Dermis microvascular lymphatic vessel endothelial cell (primary cell): ENCODE measurements around the gene UGT1A10. TPM values are rescaled to one million over a fixed set of nuclear protein-coding genes. Genes with fewer than 3 reads are reported as not detected.
"Not testable (repeated sequence)": the region's sequence is repeated elsewhere in the genome, so short reads cannot be mapped to it uniquely, and the experiment has no call there.

Experiments used
- DNase-seq, 2 donors: peaks; one replicate each; pipeline versions ENCODE4 v3.0.0 to v3.0.0-alpha.2; 2010; ENCODE audit warnings: low read depth in 2 of 2
- total RNA-seq: library from RNA; depleted of rRNA; stranded (reverse); fragments of >200 nt; gene quantifications from 2 replicates; pipeline ENCODE4 v1.2.1, GENCODE V29; 2014

The UGT1A10 gene
- not detected in 2 replicates for total RNA-seq

DNA sequence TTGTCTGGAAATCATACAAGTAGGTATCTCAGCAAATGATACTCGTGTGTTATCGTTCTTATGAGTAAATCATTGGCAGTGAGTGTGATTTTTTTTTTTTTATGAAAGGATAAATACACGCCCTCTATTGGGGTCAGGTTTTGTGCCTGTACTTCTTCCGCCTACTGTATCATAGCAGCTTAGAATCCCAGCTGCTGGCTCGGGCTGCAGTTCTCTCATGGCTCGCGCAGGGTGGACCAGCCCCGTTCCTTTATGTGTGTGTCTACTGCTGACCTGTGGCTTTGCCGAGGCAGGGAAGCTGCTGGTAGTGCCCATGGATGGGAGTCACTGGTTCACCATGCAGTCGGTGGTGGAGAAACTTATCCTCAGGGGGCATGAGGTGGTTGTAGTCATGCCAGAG lies at the start of gene UGT1A10:
Gene UGT1A10, plus strand, starts transcription at position 143 of the 400 bp plus-strand sequence. Its CDS starts 75 bp downstream, at position 218.
- DNase-seq = not testable (repeated sequence)

DNA sequence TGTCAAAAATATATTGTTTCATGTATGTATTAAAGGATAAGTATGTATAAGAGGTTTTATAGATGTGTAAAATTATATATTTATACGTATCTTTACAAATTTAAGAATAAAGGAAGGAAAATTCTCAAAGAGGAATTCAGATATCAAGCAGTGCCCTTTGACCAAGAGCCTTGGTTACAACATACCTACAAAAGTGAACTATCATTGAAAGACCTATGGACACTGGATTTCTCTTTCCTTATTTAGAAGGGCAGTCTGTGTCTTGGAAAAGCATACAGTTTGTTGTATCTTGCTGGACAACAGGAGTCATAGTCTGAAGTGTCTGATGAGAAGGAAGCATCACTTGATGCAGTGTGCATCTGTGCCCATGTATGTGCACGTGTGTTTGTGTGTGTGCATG lies 47.8 kb upstream of the UGT1A10 start:
- DNase-seq = no peak

DNA sequence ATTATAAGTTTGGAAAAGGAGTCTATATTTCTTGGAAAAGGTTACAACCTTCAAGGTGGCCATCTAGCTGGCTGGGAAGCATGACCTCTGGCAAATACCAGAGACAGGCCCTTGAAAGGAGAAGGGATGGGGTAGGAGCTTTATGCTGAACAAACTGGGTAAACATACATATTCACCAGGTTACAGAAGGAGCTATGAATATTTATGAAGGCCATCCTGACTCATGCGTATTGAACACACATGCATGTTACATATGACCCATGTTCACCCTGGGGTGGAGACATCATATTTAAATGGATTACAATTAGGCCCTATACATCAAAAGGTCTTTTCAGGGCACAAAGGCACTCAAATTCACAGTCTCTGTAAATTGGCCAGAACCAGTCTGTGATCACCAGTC lies 43.5 kb upstream of the UGT1A10 start:
- not testable (repeated sequence) for DNase-seq

DNA sequence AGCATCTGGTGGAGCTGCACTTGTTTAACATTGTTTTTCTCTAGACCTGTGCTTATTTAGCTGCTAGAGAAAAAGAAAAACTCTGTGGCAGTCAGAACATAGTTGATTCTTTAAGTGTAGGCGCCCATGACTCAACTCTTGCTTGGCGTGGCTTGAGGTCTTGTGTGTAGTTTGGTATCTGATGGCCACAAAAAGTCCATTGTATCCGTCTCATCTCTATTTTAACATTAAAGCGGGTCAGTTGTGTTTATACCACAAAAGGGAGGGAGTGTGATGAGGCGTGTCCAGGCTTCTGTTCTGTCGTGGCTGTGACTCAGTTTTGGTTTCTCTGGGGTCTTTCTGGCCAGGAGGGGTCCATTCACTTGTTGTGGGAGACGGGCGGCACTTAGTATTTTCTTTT lies 43.0 kb upstream of the UGT1A10 start:
- DNase-seq = no peak

DNA sequence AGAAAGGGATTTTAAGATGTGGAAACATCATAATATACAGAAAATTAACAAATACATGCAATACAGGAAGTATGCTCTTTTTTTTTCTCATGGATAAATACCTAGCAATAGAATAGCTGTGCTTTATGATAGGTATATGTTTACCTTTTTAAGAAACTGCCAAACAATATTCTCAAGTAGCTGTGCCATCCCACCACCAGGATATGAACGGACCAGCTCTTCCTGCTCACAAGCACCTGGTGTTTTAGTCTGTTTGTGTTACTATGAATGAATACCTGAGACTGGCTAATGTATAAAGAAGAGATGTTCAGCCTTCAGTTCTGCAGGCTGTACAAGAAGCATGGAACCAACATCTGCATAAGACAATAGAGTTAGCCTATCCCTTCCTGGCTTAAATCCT lies 38.7 kb upstream of the UGT1A10 start:
- DNase-seq = no peak

DNA sequence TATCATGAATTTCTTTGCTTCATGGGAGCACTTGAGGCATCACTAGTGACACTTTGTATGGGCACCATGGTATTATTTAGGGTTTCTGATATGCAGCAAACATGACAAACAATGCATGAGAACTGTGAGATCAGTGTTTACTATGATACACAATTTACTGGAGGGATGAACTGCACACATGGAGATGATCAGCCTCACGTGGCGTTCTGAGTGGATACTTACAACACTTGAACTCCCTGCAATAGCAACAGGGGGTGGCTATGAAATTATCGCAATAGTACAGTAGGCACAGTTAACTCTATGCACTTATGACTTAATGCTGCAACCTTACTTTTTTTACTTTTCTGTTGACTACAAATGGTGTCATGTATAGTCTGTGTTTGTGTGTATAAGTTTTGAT lies 37.3 kb upstream of the UGT1A10 start:
- DNase-seq = no peak

DNA sequence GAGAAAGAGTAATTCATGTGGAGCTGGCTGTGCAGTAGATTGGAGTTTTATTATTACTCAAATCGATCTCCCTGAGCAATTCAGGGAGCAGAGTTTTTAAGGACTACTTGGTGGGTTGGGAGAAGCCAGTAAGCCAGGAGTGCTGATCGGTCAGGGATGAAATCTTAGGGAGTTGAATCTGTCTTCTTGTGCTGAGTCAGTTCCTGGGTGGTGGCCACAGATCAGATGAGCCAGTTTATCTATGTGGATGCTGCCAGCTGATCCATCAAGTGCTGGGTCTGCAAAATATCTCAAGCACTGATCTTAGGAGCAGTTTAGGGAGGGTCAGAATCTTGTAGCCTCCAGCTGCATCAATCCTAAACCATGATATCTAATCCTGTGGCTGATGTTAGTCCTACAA lies 35.9 kb upstream of the UGT1A10 start:
- DNase-seq = no peak

DNA sequence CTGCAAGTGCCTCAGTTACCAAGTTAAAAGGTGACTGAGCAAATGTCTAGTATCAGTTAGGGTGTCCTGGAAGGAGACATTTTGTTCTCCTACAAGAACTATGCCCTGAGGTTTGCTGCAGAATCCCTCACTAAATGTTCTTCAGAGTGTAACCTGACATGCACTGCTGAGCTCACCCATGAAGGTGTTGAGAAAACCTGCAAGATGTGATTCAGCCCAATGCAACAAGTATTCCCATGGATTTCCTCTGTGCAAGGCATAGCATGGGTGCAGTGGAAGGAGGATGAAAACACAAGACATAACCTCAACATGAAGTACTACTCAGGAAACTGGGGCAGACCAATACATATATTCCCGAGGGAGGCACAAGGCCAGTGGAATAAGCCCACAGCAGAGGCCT lies 34.2 kb upstream of the UGT1A10 start:
- DNase-seq = no peak

DNA sequence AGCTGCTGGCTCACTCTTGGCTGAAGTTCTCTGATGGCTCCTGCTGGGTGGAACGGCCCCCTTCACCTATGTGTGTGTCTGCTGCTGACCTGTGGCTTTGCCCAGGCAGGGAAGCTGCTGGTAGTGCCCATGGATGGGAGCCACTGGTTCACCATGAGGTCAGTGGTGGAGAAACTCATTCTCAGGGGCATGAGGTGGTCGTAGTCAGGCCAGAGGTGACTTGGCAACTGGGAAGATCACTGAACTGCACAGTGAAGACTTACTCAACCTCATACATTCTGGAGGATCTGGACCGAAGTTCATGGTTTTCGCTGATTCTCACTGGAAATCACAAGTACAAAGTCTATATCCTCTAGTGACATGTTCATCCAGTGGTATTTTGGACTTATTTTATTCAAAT lies 32.7 kb upstream of the UGT1A10 start:
- no peak for DNase-seq

DNA sequence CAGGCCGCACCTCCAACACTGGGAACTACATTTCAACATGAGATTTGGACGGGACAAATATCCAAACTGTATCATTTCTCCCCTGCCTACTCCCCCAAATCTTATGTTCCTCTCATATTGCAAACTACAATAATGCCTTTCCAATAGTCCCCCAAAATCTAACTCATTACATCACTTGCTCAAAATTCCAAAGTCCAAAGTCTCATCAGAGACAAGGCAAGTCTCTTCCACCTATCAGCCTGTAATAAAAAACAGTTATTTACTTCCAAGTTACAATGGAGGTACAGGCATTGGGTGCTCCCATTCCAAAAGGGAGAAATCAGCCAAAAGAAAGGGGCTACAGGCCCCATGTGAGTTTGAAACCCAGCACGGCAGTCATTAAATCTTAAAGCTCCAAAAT lies 31.4 kb upstream of the UGT1A10 start:
- DNase-seq = no peak

DNA sequence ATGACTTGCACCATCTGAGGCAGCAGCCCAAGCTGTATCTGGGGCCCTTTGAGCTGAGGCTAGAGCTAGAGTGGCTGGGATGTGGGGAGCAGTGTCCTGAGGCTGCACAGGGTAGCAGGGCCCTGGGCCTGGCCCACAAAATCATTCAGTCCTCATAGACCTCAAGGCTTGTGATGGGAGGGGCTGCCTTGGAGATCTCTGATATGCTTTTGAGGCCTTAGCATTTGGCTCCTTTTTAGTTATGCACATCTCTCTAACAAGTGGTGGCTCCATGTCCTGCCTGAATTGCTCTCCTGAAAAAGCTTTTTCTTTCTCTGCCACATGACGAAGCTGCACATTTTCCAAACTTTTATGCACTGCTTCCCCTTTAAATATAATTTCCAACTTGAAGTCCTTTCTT lies 30.6 kb upstream of the UGT1A10 start:
- no peak for DNase-seq

DNA sequence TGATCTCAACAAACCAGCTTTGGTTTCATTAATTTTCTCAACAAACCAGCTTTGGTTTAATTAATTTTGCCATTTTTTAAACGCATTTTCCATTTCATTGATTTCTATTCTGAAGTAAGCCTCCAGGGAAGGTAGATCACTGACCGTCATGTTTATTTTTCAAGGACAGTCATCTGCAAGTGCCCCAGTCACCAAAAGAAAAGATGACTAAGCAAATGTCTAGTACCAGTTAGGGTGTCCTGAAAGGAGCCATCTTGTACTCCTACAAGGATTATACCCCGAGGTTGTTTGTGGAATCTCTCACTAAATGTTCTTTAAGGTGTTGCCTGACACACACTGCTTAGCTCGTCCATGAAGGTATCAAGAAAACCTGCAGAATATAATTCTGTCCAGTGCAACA lies 25.0 kb upstream of the UGT1A10 start:
- no peak for DNase-seq

DNA sequence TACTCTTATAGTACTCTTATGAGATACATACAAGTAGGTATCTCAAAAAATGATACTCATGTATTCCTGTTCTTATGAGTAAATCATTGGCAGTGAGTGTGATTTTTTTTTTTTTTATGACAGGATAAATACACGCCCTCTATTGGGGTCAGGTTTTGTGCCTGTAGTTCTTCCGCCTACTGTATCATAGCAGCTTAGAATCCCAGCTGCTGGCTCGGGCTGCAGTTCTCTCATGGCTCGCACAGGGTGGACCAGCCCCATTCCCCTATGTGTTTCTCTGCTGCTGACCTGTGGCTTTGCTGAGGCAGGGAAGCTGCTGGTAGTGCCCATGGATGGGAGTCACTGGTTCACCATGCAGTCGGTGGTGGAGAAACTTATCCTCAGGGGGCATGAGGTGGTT lies 18.8 kb upstream of the UGT1A10 start, which contains the start of gene UGT1A8:
Gene UGT1A8, plus strand, starts transcription at position 158 of the 400 bp plus-strand sequence. Its CDS starts 75 bp downstream, at position 233.
- not testable (repeated sequence) for DNase-seq

DNA sequence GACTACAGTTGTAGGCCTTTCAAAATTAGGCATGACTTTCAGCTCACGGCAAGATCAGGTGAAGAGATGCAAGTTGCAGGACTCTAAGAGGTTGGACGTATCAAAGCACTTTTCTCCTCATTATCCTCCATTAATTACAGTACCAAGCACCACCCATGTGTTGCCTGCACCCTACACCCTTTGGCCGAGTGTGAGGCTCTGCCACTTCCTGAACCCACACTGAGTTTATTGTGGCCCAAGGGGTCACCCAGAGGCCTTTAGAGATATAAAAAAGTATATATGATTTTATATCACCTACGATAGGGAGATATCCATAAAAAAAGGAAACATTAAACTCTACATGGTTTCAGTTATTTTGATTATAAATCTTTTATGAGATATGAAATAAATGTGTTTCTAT lies 16.0 kb upstream of the UGT1A10 start:
- no peak for DNase-seq

DNA sequence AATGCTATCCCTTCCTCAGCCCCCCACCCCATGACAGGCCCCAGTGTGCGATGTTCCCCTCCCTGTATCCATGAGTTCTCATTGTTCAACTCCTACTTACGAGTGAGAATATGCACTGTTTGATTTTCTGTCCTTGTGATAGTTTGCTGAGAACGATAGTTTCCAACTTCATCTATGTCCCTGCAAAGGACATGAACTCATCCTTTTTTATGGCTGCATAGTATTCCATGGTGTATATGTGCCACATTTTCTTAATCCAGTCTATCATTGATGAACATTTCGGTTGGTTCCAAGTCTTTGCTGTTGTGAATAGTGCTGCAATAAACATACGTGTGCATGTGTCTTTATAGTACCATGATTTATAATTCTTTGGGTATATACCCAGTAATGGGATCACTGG lies 14.4 kb upstream of the UGT1A10 start:
- DNase-seq = not testable (repeated sequence)

DNA sequence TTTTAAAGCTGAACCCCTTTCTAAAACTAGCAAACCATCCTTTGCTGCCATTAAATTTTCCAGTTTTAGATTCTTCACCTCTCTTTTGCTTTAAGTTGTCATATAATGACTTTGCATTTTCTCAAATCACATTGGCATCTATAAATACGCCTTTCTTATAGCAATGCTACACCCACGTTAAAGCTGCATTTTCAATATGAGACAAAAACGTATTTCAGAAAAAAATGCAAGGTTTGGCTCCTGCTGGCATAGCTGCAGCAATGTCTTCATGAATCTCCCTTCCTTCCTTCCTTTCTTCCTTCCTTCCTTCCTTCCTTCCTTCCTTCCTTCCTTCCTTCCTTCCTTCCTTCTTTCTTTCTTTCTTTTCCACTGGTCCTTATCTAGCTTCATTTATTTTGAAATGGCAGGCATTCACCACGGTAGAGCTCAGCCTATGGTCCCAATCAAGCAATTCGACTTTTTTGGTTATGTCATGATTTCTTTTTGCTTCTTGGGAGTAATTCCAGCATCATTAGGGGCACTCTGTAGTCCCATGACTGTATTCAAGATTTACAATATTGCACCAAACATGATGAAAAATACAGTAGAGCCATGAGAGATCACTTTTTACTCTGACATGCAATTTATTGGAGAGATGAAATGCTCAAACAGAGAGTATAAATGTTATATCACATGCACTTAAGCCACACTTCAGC lies 8.8 kb upstream of the UGT1A10 start:
- DNase-seq = no peak

DNA sequence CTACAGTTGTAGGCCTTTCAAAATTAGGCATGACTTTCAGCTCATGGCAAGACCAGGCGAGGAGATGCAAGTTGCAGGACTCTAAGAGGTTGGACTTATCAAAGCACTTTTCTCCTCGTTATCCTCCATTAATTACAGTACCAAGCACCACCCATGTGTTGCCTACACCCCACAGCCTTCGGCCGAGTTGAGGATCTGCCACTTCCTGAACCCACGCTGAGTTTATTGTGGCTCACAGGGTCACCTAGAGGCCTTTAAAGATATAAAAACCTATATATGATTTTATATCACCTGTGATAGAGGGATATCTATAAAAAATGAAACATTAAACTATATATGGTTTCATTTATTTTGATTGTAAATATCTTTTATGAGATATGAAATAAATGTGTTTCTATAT lies 2.6 kb downstream of the UGT1A10 start:
- DNase-seq = no peak

DNA sequence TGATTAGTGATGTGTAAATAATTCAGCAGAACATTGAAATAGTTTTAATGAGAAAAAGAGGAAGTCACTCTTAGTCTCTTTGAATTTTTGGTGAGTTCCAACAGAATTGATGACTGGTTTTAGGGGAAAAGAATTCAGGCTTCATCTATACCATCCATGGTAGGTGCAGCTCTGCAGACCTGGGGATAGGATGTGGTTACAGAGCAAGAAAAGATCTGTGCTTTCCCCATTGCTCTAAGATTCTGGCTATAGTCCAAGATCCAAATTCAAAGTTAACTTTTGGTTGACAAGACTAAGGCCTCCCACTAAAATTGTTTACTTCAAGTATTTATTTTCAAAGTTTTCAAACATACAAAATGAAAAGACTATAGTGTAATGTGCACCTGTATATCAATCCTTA lies 3.6 kb downstream of the UGT1A10 start:
- DNase-seq = no peak

DNA sequence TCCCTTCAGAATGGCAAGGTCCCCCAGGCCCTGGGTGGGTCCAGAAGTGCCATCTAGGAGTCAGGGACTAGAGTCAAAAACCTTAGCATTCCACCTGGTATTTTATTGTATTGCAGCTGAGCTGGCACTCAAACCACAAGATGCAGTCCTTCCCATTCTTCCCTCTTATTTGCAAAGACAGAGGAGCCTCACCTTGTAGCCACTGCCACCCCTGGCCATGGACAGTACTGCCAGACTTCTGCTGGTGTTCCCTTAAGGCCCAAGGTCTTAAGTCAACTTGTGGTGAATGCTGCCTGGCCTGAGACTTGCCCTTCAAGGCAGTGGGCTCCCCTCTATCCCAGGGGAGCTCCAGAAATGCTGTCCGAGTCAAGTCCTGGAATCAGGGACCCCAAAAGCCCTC lies 6.9 kb downstream of the UGT1A10 start:
- peak in 1 of 2 donors; percentile 7 for DNase-seq

DNA sequence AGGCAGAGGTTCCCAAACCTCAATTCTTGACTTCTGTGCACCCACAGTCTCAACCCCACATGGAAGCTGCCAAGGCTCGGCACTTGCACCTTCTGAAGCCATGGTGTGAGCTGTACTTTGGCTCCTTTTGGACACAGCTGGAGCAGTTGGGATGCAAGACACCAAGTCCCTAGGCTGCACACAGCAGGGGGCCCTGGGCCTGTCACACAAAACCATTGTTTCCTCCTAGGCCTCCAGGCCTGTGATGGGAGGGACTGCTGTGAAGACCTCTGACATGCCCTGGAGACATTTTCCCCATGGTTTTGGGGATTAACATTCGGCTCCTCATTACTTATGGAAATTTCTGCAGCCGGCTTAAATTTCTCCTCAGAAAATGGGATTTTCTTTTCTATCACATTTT lies 9.8 kb downstream of the UGT1A10 start:
- DNase-seq = not testable (repeated sequence)

DNA sequence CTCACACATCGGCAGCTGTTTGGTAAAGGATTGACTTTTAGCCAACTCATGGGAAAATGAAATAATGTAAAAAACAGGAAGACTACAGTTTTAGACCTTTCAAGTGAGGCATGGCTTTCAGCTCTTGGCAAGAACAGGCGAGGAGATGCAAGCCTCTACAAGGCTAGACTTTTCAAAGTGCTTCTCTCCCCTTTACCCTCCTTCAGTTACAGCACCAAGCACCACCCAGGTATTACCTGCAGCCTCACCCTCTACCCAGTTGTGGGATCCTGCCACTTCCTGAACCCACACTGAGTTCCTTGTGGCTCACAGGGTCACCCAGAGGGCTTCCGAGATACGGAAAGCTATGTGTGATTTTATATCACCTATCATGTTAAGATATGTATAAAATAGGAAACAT lies 14.7 kb downstream of the UGT1A10 start:
- DNase-seq = no peak

DNA sequence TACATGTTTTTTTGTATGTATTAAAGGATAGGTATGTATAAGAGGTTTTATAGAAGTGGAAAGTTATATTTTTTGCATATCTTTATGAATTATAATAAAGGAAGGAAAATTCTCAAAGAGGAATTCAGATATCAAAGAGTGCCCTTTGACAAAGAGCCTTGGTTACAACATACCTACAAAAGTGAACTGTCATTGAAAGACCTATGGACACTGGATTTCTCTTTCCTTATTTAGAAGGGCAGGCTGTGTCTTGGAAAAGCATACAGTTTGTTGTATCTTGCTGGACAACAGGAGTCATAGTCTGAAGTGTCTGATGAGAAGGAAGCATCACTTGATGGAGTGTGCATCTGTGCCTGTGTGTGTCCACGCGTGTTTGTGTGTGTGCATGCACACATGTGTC lies 15.2 kb downstream of the UGT1A10 start:
- no peak for DNase-seq

DNA sequence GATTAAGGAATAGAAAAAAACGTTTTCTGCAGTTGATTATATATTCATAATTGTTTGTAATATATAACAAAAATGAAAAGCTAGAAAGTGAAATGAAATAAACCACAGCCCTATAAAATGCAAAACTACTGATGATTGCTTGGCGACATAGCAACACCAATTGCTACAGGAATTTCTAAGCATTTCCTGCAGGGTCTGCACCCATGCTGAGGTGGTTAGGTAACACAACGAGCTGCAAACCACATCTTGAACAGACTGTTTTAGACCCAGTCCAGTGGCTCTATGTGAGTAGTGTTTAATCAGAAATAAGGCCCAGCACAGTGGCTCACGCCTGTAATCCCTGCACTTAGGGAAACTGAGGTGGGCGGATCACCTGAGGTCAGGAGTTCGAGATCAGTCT lies 18.3 kb downstream of the UGT1A10 start:
- DNase-seq = no peak

DNA sequence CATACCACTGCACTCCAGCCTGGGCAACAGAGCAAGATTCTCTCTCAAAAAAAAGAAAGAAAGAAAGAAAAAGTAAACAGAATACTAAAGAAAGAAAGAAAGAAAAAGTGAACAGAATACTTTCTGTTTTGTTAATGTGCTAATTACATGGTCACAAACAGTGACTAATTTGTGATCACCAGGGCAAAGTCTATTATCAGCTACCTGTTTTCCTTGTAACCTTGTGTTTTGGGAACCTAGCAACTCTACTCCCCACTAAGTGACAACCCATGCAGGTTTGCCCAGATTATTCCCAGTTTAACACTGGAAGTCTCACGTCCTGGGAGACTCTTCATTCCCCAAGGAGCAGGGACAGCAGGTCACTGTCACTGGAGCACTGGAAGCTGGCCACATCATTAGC lies 18.8 kb downstream of the UGT1A10 start:
- no peak for DNase-seq
